ENCODE results near the gene PTPN4. TPM values are rescaled to one million over a fixed set of nuclear protein-coding genes. Genes with fewer than 3 reads are reported as not detected.

PTPN4 gene
- total and polyA plus RNA-seq, 4 donors: 4.2 to 70.7 (median 27.0) TPM

DNA sequence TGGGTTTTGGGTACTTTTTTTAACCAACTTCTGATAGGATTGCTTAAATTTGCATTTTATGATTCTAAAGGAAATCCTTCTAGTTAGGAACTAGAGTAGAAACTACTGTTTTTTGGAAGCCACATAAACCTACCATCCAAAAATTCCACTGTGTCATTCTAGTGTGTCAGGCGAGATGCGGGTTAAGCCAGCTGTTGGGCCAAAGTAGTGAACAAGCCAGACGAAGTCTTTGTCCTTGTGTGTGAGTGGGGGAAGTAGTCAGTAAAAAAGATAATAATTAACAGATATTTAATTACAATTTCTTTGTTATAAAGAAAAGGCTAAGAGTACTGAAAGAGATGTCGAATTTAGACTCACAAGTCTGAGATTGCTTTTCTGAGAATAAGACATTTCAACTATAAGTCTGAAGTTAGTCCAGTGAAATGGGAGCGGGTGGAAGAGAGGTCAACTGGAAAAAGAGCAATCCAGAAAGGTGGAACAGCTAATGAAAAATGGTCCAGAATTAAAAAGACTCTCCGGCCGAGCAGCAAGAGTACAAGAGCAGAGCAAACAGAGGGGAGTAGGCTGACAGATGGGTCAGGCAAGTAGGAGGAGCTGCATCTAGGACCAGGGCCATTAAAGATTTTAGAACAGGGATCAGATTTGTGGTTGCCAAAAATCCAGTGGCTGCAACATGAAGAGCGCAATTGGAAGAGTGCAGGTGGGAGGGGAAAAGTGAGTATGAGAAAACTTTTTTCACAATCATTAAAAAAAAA is 254.7 kb downstream of the PTPN4 start:
- WGBS, 2 donors: 58 to 79% methylated on average over 8 of the region's 8 CpGs
- no peak overlapping the region for H3K4me3 ChIP-seq
- H3K4me1 ChIP-seq (ENCODE audit: control insufficient read depth in 5 of 5, insufficient read depth in 5 of 5, low read length in 5 of 5): peaks cover 0 to 15% (median 3%) of the 10 kb centered on the region in 5 donors
- DNase-seq: peak; percentile 62 to 83 (median 82)
- ATAC-seq (ENCODE audit: insufficient read depth, low FRiP score): no peak
- no peaks in the 10 kb centered on the region for H3K27me3 ChIP-seq (ENCODE audit: control insufficient read depth in 3 of 3, insufficient read depth in 3 of 3, low read length in 2 of 3)
- no peaks in the 10 kb centered on the region for H3K9me3 ChIP-seq (ENCODE audit: control insufficient read depth in 4 of 4, insufficient read depth in 3 of 4, low read length in 3 of 4)
- peak overlapping the region in 1 of 2 donors; percentile 92 for H3K9ac ChIP-seq (ENCODE audit: insufficient read depth in 1 of 2, low read length in 2 of 2)
- peak overlapping the region in 1 of 2 donors; percentile 61 for H3K27ac ChIP-seq (ENCODE audit: low read depth in 1 of 2, low read length in 1 of 2)
- no peak for TF ChIP-seq CTCF (IDR thresholded peaks at IDR 0.05; ENCODE audit: control extremely low read depth, extremely low read depth)
- H3K36me3 ChIP-seq (ENCODE audit: control insufficient read depth in 4 of 4, insufficient read depth in 4 of 4, low read length in 4 of 4): no peaks in the 10 kb centered on the region

DNA sequence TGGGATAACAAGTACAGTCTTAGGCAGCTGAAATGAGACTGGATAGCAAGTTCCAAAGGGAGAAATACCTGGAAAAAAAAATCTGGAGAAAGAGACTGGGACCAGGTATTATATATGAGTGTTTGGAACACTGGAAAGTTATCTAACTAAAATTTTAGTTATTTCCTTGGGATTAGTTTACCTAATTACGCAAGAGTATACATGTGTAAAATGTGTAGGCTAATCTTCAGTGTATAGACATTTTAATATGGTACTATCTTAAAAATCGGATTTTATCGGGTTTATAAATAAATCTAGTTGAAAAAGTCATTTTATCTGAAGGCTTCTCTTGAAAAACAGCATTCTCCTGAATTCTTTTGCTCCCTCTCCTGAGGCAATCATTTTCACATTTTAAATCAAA is 257.1 kb downstream of the PTPN4 start:
- no peaks in the 10 kb centered on the region for H3K27me3 ChIP-seq (ENCODE audit: control insufficient read depth in 3 of 3, insufficient read depth in 3 of 3, low read length in 2 of 3)
- no peaks in the 10 kb centered on the region for H3K9me3 ChIP-seq (ENCODE audit: control insufficient read depth in 4 of 4, insufficient read depth in 3 of 4, low read length in 3 of 4)
- no peak for ATAC-seq (ENCODE audit: insufficient read depth, low FRiP score)
- no peak for DNase-seq
- peaks cover 0 to 25% (median 3%) of the 10 kb centered on the region in 5 donors for H3K4me1 ChIP-seq (ENCODE audit: control insufficient read depth in 5 of 5, insufficient read depth in 5 of 5, low read length in 5 of 5)
- no peak overlapping the region for H3K9ac ChIP-seq (ENCODE audit: insufficient read depth in 1 of 2, low read length in 2 of 2)
- no peak overlapping the region for H3K27ac ChIP-seq (ENCODE audit: low read depth in 1 of 2, low read length in 1 of 2)
- H3K4me3 ChIP-seq: no peak overlapping the region
- WGBS, 2 donors: 82 to 91% methylated on average over 3 of the region's 3 CpGs
- H3K36me3 ChIP-seq (ENCODE audit: control insufficient read depth in 4 of 4, insufficient read depth in 4 of 4, low read length in 4 of 4): no peaks in the 10 kb centered on the region
- no peak for TF ChIP-seq CTCF (IDR thresholded peaks at IDR 0.05; ENCODE audit: control extremely low read depth, extremely low read depth)

DNA sequence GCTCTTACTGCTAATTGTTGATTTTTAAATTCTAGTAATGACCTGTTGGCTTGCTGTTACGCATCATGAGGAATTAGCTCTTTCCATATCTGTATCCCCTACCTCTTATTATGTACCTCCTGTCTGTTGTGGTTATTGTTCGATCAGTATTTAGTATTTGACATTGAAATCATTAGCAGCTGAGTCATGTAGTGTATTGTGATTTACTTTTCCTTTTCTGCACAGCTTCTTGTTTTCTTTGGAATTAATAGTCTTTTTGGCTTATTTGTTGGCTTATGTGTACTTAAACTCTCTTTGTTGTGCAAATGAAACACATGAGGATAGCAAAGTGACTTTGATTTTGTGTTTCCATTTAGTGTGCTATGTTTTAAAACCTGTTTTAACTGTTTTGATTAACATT is 257.5 kb downstream of the PTPN4 start:
- Histone ChIP-seq H3K9me3 (ENCODE audit: control insufficient read depth in 4 of 4, insufficient read depth in 3 of 4, low read length in 3 of 4) (no peaks in the 10 kb centered on the region), H3K9ac (ENCODE audit: insufficient read depth in 1 of 2, low read length in 2 of 2) (no peak overlapping the region), H3K36me3 (ENCODE audit: control insufficient read depth in 4 of 4, insufficient read depth in 4 of 4, low read length in 4 of 4) (no peaks in the 10 kb centered on the region), H3K27me3 (ENCODE audit: control insufficient read depth in 3 of 3, insufficient read depth in 3 of 3, low read length in 2 of 3) (no peaks in the 10 kb centered on the region), H3K4me3 (no peak overlapping the region), H3K4me1 (ENCODE audit: control insufficient read depth in 5 of 5, insufficient read depth in 5 of 5, low read length in 5 of 5) (peaks cover 0 to 25% (median 3%) of the 10 kb centered on the region in 5 donors), H3K27ac (ENCODE audit: low read depth in 1 of 2, low read length in 1 of 2) (no peak overlapping the region)
- no peak for TF ChIP-seq CTCF (IDR thresholded peaks at IDR 0.05; ENCODE audit: control extremely low read depth, extremely low read depth)
- WGBS, 2 donors: 73 to 89% methylated on average over 2 of the region's 2 CpGs
- ATAC-seq (ENCODE audit: insufficient read depth, low FRiP score) (no peak), DNase-seq (no peak)
